ENCODE results near the gene WDR90.

WDR90 gene

DNA sequence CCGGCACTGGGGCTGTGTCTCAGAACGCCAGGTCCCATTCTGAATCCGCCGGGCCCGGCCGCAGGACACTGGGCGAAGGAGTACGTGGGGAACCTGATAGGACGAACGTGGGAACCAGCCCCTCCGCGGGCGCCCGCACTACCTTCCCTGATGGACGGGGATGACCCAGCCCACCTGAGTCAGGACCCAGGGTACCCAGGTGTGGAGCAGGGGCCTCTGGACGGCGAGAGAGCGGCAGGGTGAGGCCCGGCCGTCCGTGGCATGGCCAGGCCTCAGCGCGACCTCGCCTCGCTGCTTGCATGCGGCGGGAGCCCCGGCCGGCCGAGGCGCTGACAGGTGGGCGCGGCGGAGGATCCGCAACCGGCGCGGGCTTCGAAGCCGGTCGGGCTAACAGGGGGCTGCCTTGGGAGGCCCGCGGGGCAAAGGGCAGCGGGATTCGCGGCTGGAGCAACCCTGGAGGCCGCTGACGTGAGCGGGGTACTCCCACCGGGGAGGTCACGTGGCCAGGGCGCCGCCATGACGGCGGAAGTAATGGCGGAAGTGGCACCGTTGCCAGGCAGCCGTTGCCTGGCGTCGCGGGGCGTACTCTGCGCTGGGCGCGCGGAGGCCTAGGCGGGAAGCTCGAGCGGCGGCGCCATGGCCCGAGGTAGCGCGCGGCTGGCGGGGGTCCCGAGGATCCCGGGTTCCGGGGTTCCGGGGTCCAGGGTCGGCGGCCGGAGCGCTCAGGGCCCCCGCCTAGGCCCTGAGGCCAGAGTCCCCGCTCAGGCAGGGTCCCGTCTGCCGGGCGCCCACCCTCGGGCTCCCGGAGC is at the start of gene WDR90:
Gene WDR90, plus strand, starts transcription at position 585 of the 809 bp plus-strand sequence. Its CDS starts 52 bp downstream, at position 637.
- DNase-seq (ENCODE audit: low read depth, low spot score), result peak; percentile 59

DNA sequence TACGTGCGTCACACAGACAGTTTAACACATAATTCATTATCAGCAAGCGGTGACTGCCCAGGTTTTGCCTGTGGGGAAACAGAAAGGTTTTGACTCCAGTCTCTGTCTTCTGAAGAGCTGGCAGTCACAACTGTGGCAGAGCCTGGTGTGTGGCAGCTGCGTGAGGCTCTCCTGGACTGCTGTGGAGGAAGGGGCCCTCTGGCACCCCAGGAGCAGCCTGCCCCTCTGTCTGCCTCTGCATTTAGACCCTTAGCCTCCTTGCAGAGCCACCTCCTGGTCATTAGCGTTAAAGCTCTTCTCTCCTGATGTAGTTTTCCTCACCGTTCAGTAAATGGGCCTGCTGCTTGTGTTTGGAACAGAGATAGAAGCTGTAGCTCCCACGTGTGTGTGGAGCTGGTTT is 48.4 kb upstream of the WDR90 start:
- DNase-seq (ENCODE audit: low read depth, low spot score), result no peak

- no peak for DNase-seq (ENCODE audit: low read depth, low spot score)
These were observed 45.2 kb upstream of the WDR90 start for GRCh38 chr16:603933-604332.

DNA sequence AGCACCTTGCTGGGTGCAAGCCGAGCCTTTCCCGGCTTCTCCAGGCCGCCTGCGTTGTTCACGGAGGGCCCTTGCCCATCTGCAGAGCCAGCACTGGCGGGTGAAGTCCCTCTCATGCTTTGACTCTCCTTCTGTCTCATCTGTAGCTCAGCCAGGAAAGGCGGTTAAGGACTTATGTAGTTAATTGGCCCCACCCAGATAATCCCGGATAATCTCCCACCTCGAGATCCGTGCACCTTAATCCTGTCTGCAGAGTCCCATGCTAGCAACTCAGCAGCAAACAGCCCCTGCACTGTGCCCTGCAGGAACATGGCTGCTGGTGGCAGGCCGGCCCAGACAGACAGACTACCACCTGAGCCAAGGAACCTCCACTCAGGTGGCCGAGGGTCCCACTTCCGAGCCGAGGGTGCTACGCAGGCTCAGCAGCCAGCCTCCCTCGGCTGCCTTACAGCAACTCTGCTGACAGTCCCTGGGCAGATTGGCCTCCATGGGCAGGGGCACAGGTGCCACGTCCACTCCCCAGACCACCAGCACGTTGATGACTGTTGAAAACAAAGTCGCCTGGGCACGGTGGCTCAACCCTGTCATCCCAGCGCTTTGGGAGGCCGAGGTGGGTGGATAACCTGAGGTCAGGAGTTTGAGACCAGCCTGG is 42.4 kb upstream of the WDR90 start:
- DNase-seq (ENCODE audit: low read depth, low spot score), result no peak

GRCh38 chr16:608019-608418 is 41.1 kb upstream of the WDR90 start:
- DNase-seq (ENCODE audit: low read depth, low spot score), result no peak

GRCh38 chr16:609316-609715 is 39.8 kb upstream of the WDR90 start:
- no peak for DNase-seq (ENCODE audit: low read depth, low spot score)

GRCh38 chr16:609984-610383 is 39.2 kb upstream of the WDR90 start:
- no peak for DNase-seq (ENCODE audit: low read depth, low spot score)

GRCh38 chr16:610513-611381 is 38.4 kb upstream of the WDR90 start:
- no peak for DNase-seq (ENCODE audit: low read depth, low spot score)

DNA sequence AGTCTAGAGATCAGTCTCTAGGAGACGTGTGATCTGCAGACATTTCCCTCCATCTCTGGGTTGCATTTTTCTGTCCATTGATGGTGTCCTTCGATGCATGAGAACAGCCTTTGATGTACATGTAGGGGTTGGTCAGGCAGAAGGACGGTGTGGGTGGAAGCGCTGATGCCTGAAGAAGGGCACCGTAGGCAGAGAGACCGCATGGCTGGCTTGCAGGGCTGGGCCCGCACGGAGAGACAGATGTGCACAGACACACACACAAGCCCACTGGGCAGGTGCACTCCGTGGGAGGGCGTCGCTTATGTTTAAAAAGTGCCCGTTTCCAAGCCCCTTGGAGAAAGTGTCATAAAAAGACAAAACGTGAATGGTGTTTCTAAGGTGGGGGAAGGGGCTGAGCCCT is 34.0 kb upstream of the WDR90 start:
- no peak for DNase-seq (ENCODE audit: low read depth, low spot score)

GRCh38 chr16:616733-617586 is 32.2 kb upstream of the WDR90 start:
- no peak for DNase-seq (ENCODE audit: low read depth, low spot score)

DNA sequence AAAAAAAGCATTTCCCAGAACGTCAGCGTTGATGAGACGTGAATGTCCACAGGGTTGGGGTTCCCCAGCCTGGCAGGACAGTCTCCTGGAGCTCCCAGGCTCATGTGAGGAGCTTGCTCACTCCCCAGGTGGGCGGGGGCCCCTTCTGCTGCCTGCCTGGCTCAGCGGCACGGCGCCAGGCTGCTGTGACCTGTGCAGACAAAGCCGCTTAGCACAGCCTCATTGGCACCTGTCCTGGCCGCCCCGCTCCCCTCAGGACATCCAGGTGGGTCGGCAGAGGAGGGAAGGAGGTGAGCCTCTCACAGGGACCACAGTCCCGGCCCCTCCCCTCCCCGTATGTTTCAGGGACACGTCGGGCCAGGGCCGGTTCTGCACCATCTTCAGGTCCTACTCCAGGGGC is 31.3 kb upstream of the WDR90 start:
- no peak for DNase-seq (ENCODE audit: low read depth, low spot score)

DNA sequence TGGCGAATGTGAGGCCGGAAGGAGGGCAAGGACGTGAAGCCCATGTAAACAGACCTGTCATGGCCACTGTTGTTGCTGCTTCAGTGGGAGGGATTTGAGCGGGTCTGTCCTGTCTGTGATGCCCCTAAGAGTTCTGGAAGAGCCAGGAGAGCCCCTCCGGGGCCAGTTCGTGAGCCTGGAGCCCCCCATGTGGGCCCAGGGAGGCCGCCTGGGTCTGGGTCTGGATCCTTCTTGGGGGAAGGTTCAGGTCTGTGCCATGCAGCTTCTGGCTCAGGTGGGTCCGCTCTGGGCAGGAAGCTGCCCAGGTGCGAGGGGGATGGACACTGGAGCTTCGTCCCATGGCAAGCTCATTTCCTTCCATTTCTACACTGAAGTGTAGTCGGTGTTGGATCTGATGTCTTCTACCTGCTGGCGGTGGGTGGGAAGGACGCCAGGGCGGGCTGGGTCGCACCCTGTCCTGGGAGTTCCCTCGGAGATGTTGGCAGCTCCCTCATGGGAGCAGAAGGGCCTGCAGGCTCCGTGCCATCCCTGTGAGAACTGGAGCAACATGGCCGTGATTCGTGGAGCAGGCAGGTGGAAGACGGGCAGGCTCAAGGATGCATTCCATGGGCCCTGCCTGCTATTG is 29.6 kb upstream of the WDR90 start:
- no peak for DNase-seq (ENCODE audit: low read depth, low spot score)

GRCh38 chr16:620700-621525 is 28.3 kb upstream of the WDR90 start:
- DNase-seq (ENCODE audit: low read depth, low spot score), result no peak

DNA sequence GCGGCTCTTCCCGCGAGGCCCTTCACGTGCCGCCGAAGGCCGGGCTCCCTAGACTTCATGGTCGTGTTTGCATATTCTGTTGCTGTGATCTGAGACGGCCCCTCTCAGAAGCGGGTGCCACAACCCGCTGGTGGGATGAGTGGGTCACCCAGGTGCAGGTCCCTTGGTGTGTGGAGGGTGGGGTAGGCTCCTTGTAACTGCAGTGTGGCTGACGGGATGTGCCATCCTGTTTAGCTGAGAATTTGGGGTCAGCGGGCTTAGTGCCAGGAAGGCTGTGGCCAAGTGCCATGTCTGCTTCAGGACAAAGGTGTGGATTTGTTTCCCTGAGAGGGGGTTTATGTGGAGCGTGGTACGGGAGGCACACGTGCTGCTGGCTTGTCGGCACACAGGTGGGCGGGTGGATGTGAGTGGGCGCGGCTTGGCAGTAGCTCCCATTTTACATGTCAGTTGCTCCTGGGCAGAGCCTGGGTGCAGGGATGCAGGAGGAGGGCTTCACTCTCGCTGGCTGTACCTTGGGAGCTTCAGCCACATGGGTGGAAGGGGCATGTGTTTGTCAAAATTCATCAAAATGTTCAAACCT is 27.5 kb upstream of the WDR90 start:
- no peak for DNase-seq (ENCODE audit: low read depth, low spot score)

GRCh38 chr16:622920-623280 is 26.3 kb upstream of the WDR90 start:
- DNase-seq (ENCODE audit: low read depth, low spot score), result no peak

- DNase-seq (ENCODE audit: low read depth, low spot score), result no peak
These were observed 24.6 kb upstream of the WDR90 start for GRCh38 chr16:624526-625070.

DNA sequence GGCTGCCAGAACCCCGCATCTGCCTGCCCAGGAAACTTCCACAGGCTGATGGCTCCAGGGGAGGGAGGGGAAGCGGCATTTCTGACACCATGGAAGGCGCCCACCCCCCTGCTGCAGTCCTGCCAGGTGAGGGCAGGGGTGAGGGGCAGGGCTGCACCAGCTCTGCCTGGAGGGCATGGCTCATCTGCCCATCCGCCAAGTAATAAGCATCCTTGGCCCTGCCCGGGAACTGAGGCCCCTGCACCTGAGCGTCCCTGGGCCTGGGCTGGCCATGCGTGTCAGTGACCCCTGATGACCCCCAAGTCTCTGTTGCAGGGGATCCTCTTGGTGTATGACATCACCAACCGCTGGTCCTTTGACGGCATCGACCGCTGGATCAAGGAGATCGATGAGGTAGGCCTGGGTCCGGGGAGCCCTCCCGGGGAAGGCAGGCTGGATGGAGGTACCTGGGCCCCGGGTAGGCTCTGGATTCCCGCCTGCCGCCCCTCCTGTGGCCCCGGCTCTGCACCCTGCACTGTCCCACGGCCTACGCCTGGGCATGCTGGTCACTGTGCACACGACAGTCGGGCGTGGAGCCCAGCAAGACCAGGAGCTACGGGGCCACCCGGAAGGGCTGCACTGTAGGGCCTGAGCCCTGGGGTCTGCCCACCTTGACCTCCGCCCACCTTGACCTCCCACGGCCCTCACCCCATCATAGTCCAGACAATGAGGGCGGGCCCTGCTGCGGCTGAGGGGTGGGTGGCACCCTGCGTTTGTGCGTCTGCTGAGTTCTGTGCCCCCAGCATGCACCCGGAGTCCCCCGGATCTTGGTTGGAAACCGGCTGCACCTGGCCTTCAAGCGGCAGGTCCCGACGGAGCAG is 23.8 kb upstream of the WDR90 start:
- no peak for DNase-seq (ENCODE audit: low read depth, low spot score)

GRCh38 chr16:625977-626765 is 23.0 kb upstream of the WDR90 start:
- DNase-seq (ENCODE audit: low read depth, low spot score), result no peak

Measured in brain pericyte (primary cell).